KMS-11 (cell line): Measurements from ENCODE around the gene DEFB118.

ENCODE experiments used
- H2AFZ ChIP-seq: fragments of 200-600 bp; sonication (generic); 2 replicates; pipeline ENCODE4 v1.6.1; 2016; ENCODE audit warnings: antibody characterized with exemption, mixed run types, low read depth
- H3K27ac ChIP-seq: fragments of 200-600 bp; sonication (generic); 2 replicates; pipeline ENCODE4 v1.6.1; 2016; ENCODE audit warnings: mild to moderate bottlenecking, mixed run types
- H3K27me3 ChIP-seq: fragments of 200-600 bp; sonication (generic); 2 replicates; pipeline ENCODE4 v1.6.1; 2017; ENCODE audit warnings: mild to moderate bottlenecking, low read depth, mixed run types, moderate library complexity; ENCODE audit not compliant: insufficient read depth
- H3K36me3 ChIP-seq: fragments of 200-600 bp; sonication (generic); 2 replicates; pipeline ENCODE4 v1.6.1; 2017; ENCODE audit warnings: mild to moderate bottlenecking, mixed run types; ENCODE audit not compliant: insufficient read depth
- H3K4me1 ChIP-seq: fragments of 200-600 bp; sonication (generic); 2 replicates; pipeline ENCODE4 v1.6.1; 2016; ENCODE audit warnings: mild to moderate bottlenecking, low read depth, mixed run types; ENCODE audit not compliant: poor library complexity, severe bottlenecking
- H3K4me2 ChIP-seq: fragments of 200-600 bp; sonication (generic); 2 replicates; pipeline ENCODE4 v1.7.0; 2016; ENCODE audit warnings: mild to moderate bottlenecking, mixed run types
- H3K4me3 ChIP-seq: fragments of 200-600 bp; sonication (generic); IDR thresholded peaks from 2 replicates; pipeline ENCODE4 v1.6.1; 2017; ENCODE audit warnings: low read depth, low read length, mixed read lengths; ENCODE audit not compliant: insufficient read depth
- H3K79me2 ChIP-seq: fragments of 200-600 bp; sonication (generic); 2 replicates; pipeline ENCODE4 v1.6.1; 2016; ENCODE audit warnings: low read depth, mixed run types; ENCODE audit not compliant: insufficient read depth
- H3K9ac ChIP-seq: fragments of 200-600 bp; sonication (generic); 2 replicates; pipeline ENCODE4 v1.6.1; 2016; ENCODE audit warnings: mild to moderate bottlenecking, mixed run types
- H4K20me1 ChIP-seq: fragments of 200-600 bp; sonication (generic); 2 replicates; pipeline ENCODE4 v1.6.1; 2016; ENCODE audit warnings: mild to moderate bottlenecking, mixed run types; ENCODE audit not compliant: insufficient read depth
- TF ChIP-seq, protein P1 (sequence below): fragments of 200-600 bp; sonication (generic); conservative IDR thresholded peaks from 2 replicates; pipeline ENCODE4 v1.6.1; 2017; ENCODE audit warnings: low read depth, mild to moderate bottlenecking, antibody characterized with exemption, low read length, moderate library complexity, mixed read lengths

DEFB118 gene

DNA sequence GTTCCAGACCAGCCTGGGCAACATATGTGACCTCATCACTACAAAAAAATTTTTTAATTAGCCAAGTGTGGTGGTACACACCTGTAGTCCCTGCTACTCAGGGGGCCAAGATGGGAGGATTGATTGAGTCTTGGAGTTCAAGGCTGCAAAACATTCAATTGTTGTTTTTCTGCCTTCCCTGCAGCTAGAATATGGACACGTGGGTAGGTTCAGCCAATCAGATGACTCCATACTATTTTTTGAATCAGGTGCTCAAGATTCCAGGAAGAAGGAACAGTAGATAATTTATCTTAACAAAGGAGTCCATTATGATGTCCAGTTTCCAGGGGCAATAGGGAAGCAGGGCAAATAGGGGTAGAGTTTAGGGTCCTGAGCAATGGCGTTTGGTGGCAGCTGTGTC, 24.4 kb downstream of the DEFB118 start:
- Histone ChIP-seq H3K27ac (no peak overlapping the region), H4K20me1 (no peaks in the 10 kb centered on the region)
- TF ChIP-seq, protein P1, sequence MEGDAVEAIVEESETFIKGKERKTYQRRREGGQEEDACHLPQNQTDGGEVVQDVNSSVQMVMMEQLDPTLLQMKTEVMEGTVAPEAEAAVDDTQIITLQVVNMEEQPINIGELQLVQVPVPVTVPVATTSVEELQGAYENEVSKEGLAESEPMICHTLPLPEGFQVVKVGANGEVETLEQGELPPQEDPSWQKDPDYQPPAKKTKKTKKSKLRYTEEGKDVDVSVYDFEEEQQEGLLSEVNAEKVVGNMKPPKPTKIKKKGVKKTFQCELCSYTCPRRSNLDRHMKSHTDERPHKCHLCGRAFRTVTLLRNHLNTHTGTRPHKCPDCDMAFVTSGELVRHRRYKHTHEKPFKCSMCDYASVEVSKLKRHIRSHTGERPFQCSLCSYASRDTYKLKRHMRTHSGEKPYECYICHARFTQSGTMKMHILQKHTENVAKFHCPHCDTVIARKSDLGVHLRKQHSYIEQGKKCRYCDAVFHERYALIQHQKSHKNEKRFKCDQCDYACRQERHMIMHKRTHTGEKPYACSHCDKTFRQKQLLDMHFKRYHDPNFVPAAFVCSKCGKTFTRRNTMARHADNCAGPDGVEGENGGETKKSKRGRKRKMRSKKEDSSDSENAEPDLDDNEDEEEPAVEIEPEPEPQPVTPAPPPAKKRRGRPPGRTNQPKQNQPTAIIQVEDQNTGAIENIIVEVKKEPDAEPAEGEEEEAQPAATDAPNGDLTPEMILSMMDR: no peak

DNA sequence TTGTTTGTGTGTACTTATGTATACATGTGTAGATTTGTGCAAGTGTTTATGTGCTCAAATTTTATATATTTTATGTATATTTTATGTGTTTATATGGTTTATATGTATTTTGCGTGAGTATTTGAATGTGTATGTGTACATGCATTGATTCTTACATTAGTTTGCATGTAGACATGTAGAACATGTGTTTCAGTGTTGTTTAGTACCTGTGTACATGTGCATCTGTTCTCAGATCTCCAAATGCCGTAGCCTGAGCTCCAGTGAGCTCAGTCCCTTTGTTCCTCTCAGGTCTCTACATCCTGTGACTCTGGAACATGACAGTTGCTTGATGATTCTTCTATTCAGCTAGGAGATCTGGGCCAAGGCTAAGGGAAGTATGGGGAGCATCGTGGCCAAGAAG, 26.5 kb downstream of the DEFB118 start:
- no peak overlapping the region for H3K27ac ChIP-seq
- no peaks in the 10 kb centered on the region for H3K27me3 ChIP-seq
- TF ChIP-seq, protein P1: no peak
- H3K36me3 ChIP-seq: no peaks in the 10 kb centered on the region
- no peaks in the 10 kb centered on the region for H3K4me1 ChIP-seq
- H3K4me3 ChIP-seq: no peak overlapping the region
- no peak overlapping the region for H2AFZ ChIP-seq
- no peaks in the 10 kb centered on the region for H4K20me1 ChIP-seq
- no peak overlapping the region for H3K9ac ChIP-seq
- no peaks in the 10 kb centered on the region for H3K79me2 ChIP-seq
- no peak overlapping the region for H3K4me2 ChIP-seq

More for the DNA sequence above, 24.4 kb downstream of the DEFB118 start:
- no peak overlapping the region for H3K4me3 ChIP-seq
- H3K36me3 ChIP-seq: no peaks in the 10 kb centered on the region
- no peak overlapping the region for H3K4me2 ChIP-seq
- no peaks in the 10 kb centered on the region for H3K27me3 ChIP-seq
- H2AFZ ChIP-seq: no peak overlapping the region
- H3K4me1 ChIP-seq: no peaks in the 10 kb centered on the region
- H3K9ac ChIP-seq: no peak overlapping the region
- H3K79me2 ChIP-seq: no peaks in the 10 kb centered on the region

DNA sequence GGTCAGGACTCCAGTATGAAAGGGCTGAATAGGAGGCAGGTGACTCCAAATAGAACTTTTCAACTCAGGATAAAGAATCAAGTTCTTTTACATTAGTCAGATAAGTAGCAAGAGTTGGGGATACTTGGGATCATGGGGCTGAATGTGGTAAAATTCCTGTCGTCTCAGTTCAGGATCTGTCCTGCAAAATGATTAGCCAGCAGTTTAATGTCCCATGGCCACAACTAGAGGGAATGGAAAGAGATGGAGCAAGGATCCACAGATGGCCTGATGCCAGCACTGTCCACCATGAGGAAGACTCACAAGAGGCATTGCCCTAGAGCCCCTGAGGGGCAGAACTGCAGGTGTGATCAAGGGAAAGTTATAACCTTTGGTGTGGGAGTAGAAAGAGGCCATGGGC, 35.5 kb downstream of the DEFB118 start:
- TF ChIP-seq, protein P1: no peak
- Histone ChIP-seq H4K20me1 (no peaks in the 10 kb centered on the region), H3K4me2 (no peak overlapping the region), H3K4me1 (no peaks in the 10 kb centered on the region), H3K79me2 (no peaks in the 10 kb centered on the region), H3K4me3 (no peak overlapping the region), H2AFZ (no peak overlapping the region), H3K27me3 (no peaks in the 10 kb centered on the region), H3K9ac (no peak overlapping the region), H3K27ac (no peak overlapping the region), H3K36me3 (no peaks in the 10 kb centered on the region)

DNA sequence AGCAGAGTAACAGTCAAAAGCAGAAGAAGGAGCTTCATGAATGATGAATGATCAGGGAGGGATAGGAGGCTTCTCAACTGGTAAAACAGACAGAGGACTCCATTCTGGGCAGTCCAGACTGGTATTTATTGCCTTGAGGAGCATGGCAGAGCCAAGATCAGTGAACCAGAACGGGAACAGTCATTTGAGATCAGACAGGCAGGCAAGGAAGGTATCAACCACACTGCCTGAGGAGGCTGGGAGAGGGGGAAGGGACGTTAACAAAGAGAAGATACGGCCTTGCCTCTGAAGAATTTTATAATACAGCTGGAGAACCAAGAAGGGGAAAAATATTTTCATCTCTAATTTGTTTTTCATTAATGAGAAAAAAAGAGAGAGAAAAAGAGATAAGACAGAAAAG, 37.7 kb downstream of the DEFB118 start, which contains the start of gene DEFB121:
DEFB121 (minus strand) TSS at position 101 of the 400 bp plus-strand sequence; CDS start at position 38, 63 bp downstream.
- TF ChIP-seq, protein P1: no peak
- Histone ChIP-seq H3K79me2 (no peaks in the 10 kb centered on the region), H4K20me1 (no peaks in the 10 kb centered on the region), H3K4me2 (no peak within 1 kb of the TSS), H3K27me3 (no peaks in the 10 kb centered on the region), H3K4me3 (no peak within 1 kb of the TSS), H2AFZ (no peak within 1 kb of the TSS), H3K4me1 (no peaks in the 10 kb centered on the region), H3K27ac (no peak within 1 kb of the TSS), H3K36me3 (no peaks in the 10 kb centered on the region), H3K9ac (no peak within 1 kb of the TSS)

DNA sequence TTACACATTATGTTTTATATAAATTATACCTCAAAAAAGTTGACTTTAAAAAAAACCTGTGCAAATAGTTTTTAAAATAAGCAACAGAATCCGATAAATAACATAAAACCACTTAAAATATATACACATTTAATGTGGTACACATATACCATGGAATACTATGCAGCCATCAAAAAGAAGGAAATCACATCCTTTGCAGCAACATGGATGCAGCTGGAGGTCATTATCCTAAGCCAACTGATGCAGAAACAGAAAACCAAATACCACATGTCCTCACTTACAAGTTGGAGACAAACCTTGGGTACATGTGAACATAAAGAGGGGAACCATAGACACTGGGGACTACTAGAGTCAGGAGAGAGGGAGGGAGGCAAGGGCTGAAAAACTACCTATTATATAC, 41.6 kb downstream of the DEFB118 start:
- no peak overlapping the region for H3K4me3 ChIP-seq
- no peaks in the 10 kb centered on the region for H4K20me1 ChIP-seq
- H2AFZ ChIP-seq: no peak overlapping the region
- H3K4me2 ChIP-seq: no peak overlapping the region
- H3K27me3 ChIP-seq: no peaks in the 10 kb centered on the region
- H3K79me2 ChIP-seq: no peaks in the 10 kb centered on the region
- no peaks in the 10 kb centered on the region for H3K36me3 ChIP-seq
- TF ChIP-seq, protein P1: no peak
- H3K9ac ChIP-seq: no peak overlapping the region
- H3K4me1 ChIP-seq: no peaks in the 10 kb centered on the region
- no peak overlapping the region for H3K27ac ChIP-seq
